ENCODE results near the gene CPAMD8.

- TF ChIP-seq CTCF (IDR thresholded peaks at IDR 0.05) = no peak
- no peak for TF ChIP-seq POLR2A (IDR thresholded peaks at IDR 0.05)
- no peak for TF ChIP-seq EP300 (IDR thresholded peaks at IDR 0.05)
- no peak for TF ChIP-seq POLR2AphosphoS5 (IDR thresholded peaks at IDR 0.05)
These were observed 55.8 kb downstream of the CPAMD8 start for GRCh38 chr19:16970821-16971220.
